Measurements from ENCODE around the gene TNP1.

Gene TNP1, protein sequence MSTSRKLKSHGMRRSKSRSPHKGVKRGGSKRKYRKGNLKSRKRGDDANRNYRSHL

DNA sequence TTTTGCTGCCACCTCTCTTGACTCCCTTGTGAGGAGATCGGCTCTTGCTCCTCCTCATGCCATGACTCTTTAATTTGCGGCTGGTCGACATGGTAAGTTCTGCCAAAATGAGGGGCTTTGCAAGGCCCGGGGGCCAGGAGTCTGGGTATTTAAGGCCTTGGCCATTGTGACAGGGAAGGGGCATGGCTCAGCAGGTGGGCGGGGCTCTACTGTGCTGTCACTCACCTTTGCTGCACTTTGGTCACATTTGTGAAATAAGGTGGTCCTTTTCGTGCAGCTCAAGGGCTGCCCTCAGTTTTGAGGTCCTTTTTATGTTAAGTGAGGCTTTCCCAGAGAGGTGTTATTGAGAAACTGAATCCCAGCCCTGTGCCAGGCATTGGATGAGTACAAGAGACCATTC lies at the start of gene TNP1:
TNP1 (minus strand) TSS at position 121 of the 400 bp plus-strand sequence; CDS start at position 91, 30 bp downstream.
- no peak for DNase-seq (ENCODE audit: low read depth)

DNA sequence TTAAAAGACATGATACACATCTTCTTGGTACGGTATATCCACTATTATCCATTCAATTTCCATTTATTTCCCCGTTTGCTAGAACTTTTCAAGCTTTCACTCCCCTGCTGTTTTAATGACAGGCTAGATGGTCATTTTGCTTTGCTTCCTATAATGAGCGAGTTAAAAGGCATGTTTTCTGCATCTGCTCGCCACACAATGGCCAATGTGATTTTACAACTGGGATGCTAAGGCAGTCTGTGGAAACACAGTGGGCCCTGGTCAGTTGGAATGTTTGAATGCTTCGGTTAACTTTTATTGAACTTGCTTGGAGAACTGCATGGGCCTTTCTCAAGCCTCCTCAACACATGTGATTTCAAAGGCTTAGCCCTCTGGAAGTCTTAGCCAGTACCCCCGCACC lies 48.4 kb upstream of the TNP1 start:
- DNase-seq (ENCODE audit: low read depth): no peak

DNA sequence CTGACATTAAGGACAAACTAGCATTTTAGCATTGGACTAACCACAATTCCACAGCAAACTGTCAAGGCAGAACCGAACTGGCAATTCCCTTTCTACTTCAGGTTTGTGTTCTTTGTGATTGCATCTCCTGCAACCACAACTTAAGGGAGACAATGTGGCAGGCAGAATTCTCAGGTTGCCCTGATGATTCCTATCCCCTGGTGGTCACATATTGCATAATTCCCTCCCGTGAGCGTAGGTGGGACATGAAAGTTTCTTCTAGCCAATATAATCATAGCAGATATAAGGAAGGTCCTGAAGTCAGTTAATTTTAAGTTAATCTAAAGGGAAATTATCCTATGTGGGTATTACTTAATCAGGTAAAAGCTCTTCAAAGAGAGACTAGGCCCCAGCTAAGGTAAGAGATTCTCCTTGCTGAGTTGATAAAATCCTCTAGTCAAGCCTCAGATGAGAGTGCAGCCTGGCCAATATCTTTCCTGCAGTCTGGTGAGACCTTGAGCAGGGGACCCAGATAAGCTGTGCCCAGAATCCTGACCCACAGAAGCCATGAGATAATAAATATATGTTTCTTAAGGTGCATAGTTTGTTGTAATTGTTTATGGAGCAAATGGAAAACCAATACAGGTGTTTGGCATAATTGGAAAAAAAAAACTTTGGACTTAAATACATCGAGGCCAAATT lies 45.9 kb upstream of the TNP1 start:
- no peak for DNase-seq (ENCODE audit: low read depth)

DNA sequence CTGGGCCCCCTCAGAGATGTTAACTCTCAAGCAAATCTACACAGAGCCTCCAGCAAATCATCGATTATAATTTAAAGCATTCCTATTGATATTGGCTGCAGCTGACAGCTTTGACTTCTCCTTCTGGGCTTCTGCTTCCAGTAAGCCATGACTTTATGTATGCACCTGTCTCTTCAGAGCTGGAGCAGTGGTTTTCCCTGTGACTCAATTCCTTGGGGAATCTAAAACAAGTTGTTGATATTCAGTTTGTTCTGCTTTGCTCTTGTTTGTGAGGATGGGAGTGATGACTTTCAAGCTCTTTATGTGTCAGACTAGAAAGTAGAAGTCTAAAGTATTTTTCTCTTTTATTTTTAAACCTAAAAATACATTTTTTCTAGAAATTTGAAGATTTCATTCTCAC lies 45.1 kb upstream of the TNP1 start:
- no peak for DNase-seq (ENCODE audit: low read depth)

DNA sequence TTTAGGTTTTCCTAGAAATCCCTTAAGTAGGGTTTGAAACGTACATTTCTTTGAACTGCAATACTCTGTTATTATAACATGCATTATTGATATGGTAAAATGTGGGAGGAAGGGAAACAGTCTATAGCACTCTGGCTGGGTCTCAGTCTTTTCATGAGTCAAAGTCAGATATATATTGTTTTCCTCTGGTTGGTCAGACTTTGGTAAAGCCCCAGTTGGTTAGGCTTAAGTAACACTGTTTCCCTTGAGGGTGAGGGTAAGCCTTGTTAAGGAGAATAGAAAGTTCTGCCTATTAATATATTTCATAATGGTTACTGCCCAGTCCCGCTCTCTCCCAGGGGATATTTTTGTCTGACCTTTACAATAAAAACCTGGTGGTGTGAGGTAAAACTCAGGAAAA lies 44.7 kb upstream of the TNP1 start:
- DNase-seq (ENCODE audit: low read depth): no peak

DNA sequence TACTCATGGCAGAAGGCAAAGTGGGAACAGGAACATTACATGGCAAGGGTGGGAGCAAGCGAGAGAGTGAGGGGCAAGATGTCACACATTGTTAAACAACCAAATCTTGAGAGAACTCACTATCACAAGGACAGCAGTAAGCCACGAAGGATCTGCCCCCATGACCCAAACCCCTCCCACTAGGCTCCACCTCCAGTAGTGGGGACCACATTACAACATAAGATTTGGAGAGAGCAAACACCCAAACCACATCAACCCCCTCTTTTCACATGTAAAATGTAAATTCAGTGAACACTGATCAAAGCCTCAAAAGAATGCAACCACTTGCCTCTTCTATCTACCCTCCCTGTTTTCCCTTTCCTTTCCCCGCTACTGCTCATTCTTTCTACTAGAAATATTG lies 43.6 kb upstream of the TNP1 start:
- no peak for DNase-seq (ENCODE audit: low read depth)

DNA sequence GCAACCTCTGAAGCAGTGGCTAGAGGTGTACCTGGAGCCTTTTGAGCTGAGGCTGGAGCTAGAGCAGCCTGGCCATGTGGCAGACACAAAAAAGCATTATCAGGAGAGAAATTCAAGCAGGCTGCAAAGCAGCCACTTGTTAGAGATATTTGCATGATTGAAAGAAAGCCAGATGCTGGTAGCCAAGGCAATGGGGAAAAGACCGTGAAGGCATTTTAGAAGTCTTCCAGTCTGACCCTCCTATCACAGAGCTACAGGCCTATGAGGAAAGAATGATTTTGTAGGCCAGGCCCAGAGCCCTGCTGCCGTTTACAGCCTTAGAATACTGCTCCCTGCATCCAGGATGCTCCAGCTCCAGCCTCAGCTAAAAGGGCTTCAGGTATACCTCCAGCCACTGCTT lies 41.4 kb upstream of the TNP1 start:
- DNase-seq (ENCODE audit: low read depth): no peak

DNA sequence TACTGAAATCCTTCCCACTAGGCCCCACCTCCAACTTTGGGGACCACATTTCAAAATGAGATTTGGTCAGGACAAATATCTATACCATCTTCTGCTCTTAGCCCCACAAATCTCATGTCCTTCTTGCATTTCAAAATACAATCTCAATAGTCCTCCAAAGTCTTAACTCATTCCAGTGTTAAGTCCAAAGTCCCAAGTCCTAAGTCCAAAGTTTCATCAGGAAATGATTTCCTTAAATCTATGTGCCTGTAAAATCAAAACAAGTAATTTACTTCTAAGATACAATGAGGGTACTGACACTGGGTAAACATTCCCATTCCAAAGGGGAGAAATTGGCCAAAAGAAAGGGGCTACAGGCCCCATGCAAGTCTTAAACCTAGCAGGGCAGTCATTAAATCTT lies 40.5 kb upstream of the TNP1 start:
- DNase-seq (ENCODE audit: low read depth): no peak

DNA sequence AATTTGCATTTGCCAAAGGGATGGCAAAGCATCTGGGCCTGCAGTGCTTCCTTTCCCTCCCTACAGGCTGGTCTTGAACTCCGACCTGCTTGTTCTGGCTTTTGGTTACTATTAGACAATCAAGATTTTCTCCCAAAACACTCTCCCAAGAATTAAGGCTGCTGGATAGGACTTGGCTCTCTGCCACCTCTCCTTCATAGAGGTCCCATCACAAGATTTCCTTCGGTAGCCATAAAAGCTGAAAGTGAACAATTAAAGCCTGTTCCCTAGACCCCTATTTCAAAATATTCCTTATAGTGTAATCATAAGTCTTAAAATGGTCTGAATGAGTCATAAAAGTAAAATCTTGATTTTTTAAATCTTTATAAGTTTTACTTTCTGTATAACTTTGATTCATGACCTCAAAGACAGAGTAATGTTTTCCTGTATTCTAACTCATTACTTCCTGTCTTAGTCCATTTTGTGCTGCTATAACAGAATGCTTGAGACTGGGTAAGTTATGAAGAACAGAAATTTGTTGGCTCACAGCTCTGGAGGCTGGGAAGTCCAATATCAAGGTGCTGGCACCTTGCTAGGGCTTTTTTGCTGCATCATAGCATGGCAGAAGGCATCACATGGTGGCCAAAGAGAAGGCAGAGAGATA lies 37.8 kb upstream of the TNP1 start:
- DNase-seq (ENCODE audit: low read depth): no peak

DNA sequence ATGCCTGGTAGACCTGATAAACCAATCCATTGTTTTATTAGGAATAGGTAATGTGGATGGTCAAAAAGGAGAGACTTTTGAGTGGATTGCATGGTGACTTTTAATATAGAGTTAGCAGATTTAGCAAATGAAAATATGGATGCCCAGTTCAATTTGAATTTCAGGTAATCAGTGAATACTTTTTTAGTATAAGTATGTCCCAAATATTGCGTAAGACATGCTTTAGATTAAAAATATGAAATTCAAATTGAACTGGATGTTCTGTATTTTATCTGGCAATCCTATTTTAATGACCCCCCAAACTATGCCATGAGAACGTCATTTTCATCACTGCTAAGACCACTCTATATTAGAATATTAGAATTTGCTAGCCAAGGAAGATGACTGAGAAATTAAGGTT lies 30.3 kb upstream of the TNP1 start:
- no peak for DNase-seq (ENCODE audit: low read depth)

DNA sequence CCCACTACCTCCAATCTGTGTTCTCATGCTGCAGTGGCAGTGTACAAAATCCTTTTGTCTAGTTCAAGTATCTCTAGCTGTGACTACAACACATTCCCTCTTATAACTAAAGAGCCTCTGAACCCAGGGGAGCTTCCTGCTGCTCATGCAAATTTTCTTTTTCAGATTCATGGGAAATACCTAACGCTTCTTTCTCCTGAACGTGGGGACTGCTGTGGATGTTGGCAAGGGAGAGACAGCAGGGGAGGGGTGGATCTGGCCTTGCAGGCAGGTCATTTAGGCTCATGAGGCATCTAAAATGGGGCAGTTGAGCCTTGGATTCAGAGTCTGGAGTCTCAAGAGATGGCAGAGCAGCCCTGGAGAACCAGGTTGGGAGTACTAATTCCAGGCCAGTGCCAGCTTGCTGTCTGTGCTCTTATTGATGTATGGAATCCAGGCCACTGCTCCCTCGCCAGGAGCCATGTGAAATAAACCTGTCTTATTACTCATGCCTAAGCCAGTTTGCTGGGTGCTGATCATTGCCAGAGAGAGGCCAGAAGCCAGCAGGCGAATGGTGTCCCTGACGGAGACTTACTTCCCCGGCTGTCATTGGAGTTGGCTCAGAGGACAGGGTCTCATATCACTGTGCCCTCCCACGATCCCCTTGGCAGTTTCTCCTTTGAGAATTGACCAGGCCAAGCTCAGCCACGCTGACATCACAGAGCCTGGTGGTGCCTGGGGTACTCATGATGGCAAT lies 29.2 kb upstream of the TNP1 start:
- no peak for DNase-seq (ENCODE audit: low read depth)

DNA sequence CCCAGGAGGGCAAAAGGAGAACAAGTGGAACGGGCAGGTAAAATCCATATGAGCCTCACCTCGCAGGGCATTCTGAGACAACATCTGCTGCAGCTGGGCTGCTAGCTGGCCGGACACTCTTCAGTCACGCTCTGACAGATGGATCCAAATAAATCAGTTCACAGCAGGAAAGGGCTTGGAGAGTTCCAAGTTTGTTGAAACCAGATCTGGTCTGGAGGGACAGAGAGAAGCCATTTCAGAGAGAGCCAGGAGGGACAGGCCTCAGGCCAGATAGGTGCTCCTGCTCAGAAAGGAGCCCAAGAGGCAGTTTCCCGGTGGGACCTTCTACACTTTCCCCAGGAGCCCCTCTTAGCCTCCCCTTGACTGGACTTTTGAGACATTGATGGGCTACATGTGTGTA lies 28.2 kb upstream of the TNP1 start:
- DNase-seq (ENCODE audit: low read depth): no peak

DNA sequence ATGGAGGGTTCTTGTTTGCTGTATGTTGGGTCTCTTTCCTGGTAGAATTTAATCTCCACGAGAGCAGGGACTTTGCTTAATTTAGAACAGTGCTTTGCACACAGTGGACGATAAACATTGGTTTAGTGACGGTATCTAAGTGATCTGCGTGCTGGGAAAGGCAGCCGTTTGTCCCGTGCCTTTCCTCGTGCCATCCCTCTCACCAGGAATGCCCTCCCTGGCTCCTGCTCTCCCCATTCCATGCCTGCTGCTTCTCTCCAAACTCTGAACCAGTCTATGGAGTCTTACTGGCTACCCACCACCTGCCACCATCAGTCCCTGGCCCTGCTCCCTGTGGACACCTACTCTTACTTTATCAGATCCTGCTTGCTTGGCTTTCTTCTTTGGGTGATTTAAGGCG lies 27.3 kb upstream of the TNP1 start:
- DNase-seq (ENCODE audit: low read depth): no peak

DNA sequence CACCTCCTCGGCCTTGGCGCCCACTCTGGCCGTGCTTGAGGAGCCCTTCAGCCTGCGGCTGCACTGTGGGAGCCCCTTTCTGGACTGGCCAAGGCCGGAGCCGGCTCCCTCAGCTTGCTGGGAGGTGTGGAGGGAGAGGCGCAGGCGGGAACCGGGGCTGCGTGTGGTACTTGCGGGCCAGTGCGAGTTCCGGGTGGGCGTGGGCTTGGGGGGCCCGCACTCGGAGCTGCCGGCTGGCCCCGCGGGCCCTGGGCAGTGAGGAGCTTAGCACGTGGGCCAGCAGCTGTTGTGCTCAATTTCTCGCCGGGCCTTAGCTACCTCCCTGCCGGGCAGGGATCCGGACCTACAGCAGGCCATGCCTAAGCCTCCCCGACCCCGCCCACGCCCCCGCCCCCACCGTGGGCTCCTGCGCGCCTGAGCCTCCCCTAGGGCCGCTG lies 25.3 kb upstream of the TNP1 start:
- DNase-seq (ENCODE audit: low read depth): no peak

DNA sequence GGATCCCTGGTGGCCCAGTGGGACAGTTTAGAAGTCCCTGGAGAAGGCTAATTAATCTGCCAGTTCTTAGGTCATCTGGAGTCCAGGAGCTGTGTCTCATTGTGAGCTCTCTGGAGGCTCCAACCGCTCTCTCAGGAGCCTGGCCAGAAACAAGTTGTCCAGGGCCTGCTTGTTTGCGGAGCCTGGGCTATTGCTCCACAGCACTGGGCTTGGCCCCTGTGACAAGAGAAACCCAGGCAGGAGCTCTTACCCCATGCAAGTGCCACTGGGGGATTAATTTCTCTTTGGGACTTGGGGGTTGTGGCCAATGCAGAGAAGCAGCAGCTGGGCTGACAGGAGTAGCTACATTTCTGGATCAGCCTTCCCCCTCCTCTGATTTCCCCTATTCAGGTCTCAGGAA lies 24.5 kb upstream of the TNP1 start:
- no peak for DNase-seq (ENCODE audit: low read depth)

DNA sequence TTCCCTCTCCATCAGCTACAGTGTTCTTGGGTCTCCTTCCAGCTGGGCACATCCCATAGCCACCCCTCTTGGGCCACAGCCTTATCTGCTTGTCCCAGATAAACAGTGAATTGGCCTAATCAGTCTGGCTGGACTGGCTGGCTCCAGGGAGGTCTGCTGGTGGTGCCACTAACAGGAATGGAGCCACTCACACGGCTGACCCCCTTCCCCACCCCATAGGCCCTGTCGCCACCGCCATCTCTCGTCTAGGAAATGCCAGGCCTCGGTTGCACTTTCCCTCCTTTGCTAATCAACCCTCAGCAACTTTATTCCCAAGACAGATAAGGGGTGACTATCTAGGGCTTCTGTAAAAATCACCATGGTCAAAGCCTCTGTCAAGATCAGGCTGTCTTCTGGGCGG lies 23.0 kb upstream of the TNP1 start:
- DNase-seq (ENCODE audit: low read depth): no peak

DNA sequence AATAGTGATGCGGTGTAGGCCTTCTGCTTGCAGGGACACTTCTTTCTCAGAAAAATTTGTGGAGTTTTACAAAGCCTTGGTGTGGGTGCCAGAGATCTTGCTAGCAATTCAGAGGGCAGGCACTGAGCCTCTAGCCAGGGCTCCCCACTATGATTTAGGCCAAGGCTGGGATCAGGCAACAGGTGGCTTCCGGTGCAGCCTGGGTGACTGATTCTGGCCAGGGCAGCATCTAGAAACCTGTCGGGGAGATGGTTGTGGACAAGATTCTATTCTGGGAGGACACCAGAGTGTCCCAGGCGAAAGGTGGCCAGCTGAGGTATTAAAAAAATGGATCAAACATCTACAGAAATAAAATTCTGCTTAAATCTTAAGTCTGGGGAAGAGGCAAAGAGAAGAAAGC lies 21.5 kb upstream of the TNP1 start:
- DNase-seq (ENCODE audit: low read depth): no peak

DNA sequence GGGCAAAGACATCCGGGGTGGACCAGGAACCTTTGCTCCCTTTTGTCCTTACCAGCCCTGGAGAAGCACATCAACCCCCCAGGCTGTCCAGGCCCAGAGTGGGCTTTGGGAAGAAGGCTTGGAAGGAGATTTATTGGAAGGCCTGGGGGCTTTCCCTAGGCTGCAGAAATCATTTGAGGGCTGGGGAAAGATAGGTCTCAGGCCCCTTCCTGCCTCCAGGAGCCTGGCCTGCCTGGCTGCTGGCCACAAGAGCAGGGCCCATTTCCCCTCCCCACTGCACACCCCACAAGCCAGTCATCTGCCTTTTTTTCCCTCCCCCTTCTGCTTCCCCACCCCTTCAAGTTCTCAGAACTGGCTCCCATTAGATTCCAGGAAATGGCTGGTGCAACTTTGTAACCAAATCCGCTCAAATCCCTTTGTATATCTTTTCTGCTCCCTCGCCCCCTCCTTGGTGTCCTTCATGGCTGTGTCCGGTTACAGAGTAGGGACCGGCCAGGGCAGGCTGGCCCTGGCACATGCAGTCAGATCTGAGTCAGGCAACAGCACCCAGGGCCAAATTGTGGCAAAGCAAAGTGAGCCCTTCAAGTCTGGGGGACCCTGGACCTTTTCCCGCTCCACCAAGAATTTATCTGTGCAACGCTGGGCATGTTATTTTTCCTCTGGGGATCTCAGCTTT lies 20.8 kb upstream of the TNP1 start:
- DNase-seq (ENCODE audit: low read depth): no peak

DNA sequence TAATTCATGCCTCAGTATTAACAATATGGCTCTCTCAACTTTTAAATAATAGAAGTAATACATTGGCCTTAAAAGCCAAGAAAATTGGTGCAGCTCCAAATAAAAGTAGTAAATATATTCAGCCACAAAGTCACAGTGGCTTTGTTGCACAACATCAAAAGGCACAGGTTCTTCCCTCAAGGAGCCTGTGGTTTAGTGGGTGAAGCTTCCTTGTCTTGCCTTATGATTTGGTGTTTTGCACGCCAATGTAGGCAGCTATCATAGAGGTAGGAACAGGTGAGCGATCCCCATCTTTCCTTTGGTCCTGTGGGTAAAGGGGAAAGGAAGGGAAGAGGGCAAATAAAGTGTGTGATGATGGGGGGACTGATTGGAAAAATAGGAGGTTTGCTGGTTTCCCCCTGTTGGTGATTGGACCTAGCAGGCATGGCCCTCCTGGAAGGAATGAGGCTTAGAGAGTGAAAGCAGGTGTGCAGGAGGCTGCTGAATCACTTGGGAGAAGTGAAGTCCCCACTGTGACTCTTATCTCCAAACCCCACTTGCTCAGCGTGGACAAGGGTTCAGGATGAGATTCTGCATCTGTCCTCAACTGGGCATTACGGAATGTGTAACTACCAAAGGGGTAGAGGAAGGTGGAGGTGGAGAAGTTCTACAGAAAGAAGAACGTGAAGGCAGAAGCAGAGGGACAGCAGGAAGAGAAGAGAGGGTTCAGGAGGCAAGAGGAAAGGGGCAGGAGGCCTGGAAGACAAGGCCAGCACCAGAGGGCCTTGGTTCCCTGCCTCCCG lies 20.1 kb upstream of the TNP1 start:
- no peak for DNase-seq (ENCODE audit: low read depth)

DNA sequence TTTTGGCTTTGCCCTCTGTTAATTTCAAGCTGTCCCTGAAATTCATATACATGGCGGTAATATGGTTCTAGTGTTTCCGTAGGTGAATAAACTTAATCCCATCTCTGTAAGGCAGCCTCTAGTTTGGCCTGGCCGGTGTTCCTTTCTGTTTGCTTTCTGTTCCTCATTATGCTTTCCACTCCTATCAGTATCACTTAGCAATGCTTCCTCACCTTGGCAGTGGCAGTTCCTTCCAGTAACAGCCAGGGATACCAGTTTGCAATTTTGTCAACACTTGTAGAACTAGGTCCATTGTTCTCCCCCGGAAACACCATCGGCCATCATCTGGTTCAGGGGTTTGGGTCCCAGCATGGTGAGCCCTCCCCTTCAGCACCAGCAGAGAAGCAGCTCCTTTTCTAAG lies 18.2 kb upstream of the TNP1 start:
- no peak for DNase-seq (ENCODE audit: low read depth)

DNA sequence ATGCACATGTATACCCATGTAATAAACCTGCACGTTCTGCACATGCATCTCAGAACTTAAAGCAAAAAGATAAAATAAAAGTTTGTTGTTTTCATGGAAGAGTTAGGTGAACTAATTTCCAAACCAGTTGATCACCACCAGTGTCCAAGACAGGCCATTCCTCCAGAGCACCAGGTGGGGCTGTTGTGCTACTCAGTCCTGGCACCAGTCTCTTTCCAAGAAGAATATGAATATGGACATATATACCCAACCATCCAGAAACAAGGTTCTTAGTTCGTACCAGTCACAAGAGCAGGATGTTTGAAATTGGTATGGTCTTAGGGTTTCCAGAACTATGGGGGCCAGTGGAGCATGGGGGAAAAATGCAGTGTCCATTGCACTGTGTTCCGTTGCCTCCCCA lies 17.2 kb upstream of the TNP1 start:
- no peak for DNase-seq (ENCODE audit: low read depth)

DNA sequence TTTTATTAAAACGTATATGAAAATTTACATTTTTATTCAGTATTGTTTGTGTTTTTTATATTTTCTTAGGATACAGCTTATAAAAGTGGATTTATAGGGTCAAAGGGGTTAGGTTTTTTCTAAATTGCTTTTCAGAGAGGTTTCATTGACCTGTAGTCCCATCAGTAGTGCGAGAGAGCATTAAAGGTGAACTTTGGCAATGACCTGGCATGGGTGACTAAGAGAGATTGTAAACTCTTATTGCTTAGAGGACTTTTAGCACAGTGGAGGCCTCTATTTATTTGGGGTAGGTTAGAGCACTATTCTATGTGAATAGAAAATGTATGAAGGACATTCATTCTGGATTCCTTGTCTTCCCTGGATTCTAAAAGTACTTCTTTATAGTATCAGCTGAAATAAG lies 16.0 kb upstream of the TNP1 start:
- DNase-seq (ENCODE audit: low read depth): no peak
